HG03354 (cell line): ENCODE measurements around the gene CDK7.
"Not testable (repeated sequence)": the region's sequence is repeated elsewhere in the genome, so short reads cannot be mapped to it uniquely, and the experiment has no call there.

Source experiments
- ATAC-seq: cut with Tn5 transposase; IDR thresholded peaks from one replicate; pipeline ENCODE4 v1.9.1; 2021; ENCODE audit warnings: mild to moderate bottlenecking; ENCODE audit not compliant: unreplicated experiment, poor library complexity, severe bottlenecking

The CDK7 gene

GRCh38 chr5:69231851-69232250 is 2.8 kb upstream of the CDK7 start:
- no peak for ATAC-seq

DNA sequence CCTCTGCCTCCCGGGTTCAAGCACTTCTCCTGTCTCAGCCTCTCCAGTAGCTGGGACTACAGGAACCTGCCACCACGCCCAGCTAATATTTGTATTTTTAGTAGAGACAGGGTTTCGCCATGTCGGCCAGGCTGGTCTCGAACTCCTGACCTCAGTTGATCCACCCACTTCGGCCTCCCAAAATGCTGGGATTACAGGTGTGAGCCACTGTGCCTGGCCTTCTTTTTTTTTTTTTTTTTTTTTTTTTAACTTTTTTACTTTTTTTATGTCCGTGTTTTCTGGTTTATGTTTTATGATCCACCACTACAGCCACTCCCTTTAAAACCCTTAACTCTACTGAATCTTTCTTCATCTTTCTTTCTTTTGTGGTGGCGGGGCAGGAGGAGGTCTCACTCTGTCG is 2.0 kb downstream of the CDK7 start:
- not testable (repeated sequence) for ATAC-seq

- ATAC-seq = no peak
Measured at GRCh38 chr5:69237877-69238276, 3.2 kb downstream of the CDK7 start.

GRCh38 chr5:69238760-69239251 is 4.1 kb downstream of the CDK7 start:
- ATAC-seq = no peak

- ATAC-seq = no peak
Measured at GRCh38 chr5:69242215-69242927, 7.7 kb downstream of the CDK7 start.

- no peak for ATAC-seq
Measured at GRCh38 chr5:69245031-69245430, 10.3 kb downstream of the CDK7 start.

DNA sequence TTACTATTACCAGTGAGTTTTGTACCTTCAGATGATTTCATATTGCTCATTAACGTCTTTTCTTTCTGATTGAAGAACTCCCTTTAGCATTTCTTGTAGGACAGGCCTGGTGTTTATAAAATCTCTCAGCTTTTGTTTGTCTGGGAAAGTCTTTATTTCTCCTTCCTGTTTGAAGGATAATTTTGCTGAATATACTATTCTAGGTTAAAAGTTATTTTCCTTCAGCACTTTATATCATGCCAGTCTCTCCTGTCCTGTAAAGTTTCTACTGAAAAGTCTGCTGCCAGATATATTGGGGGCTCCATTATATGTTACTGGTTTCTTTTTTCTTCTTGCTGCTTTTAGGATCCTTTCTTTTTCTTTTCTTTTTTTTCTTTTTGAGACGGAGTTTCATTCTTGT is 13.3 kb downstream of the CDK7 start:
- no peak for ATAC-seq

GRCh38 chr5:69250593-69250992 is 15.9 kb downstream of the CDK7 start:
- ATAC-seq = no peak

- no peak for ATAC-seq
Measured at GRCh38 chr5:69252437-69252836, 17.8 kb downstream of the CDK7 start.

DNA sequence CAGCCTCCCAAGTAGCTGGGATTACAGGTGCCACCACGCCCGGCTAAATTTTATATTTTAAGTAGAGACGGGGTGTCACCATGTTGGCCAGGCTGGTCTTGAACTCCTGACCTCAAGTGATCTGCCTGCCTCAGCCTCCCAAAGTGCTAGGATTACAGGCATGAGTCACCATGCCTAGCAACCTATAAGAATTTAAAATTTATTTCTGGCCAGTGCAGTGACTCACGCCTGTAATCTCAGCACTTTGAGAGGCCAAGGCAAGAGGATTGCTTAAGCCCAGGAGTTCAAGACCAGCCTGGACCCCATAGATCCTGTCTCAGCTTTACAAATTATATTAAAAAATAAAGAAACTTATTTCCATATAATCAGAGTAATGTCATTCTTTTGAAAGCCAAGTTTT is 21.3 kb downstream of the CDK7 start:
- not testable (repeated sequence) for ATAC-seq

DNA sequence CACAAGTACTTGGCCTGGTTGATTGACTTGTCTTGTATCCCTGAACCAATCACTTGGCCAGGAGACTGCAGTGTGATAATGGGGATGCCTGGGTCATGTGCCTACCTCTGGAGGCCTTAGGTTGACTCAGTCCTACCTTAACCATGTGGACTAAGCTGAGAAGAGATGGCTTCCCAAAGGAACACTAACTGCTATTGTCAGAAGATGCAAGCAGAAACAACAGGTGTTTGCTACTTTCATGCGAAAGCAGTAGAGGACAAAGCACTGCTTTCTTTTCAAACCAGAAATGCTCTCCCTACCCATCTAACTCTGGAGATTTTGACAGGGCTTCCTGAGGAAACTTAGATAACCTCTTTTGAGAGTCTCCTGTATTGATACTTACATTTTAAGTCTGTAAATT is 22.9 kb downstream of the CDK7 start:
- no peak for ATAC-seq

GRCh38 chr5:69261034-69261433 is 26.3 kb downstream of the CDK7 start:
- no peak for ATAC-seq

GRCh38 chr5:69265931-69266330 is 31.2 kb downstream of the CDK7 start:
- ATAC-seq = no peak

DNA sequence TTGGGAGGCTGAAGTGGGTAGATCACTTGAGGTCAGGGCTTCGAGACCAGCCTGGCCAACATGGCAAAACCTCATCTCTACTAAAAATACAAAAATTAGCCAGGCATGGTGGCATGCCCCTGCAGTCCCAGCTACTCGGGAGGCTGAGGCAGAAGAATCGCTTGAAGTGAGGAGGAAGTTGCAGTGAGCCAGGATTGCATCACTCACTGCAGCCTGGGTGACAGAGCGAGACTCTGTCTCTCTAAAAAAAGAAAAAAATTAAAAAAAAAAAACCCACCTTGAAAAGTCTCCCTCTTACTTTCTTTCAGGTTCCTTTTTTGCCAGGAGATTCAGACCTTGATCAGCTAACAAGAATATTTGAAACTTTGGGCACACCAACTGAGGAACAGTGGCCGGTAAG is 34.2 kb downstream of the CDK7 start:
- no peak for ATAC-seq

DNA sequence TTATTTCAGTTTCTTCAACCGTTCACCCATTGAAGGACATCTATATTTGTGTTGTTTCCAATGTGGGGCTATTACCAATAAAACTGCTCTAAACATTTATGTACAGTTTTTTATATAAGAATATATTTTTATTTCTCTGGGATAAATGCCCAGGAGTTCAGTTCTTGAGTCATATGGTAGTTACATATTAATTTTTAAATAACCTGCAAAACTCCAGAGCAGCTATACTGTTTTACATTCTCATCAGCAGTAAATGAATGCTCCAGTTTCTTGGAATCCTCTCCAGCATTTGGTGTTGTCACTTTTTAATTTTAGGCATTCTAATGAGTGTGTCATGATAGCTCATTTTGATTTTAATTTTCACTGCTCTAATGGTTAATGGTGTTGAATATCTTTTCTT is 36.2 kb downstream of the CDK7 start:
- ATAC-seq = no peak

- ATAC-seq = no peak
Measured at GRCh38 chr5:69271376-69271775, 36.7 kb downstream of the CDK7 start.

GRCh38 chr5:69275563-69275962 is 40.9 kb downstream of the CDK7 start:
- no peak for ATAC-seq

- ATAC-seq = no peak
Measured at GRCh38 chr5:69276422-69277174, 41.9 kb downstream of the CDK7 start.

DNA sequence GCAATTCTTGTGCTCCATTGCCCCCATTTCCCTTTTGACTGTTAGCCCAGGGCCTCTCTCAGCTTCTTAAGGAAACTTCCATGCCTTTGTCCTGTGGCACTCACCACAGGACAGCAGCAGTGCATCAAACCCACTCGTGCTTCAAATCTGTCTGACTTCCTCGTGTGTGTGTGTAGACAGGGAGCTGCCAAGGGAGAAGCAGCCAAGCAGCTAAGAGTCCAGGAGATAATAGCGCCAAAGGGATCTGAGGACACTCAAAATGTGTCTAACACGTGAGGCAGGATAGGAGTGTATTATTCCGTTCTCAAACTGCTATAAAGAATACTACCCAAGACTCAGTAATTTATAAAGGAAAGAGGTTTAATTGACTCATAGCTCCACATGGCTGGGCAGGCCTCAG is 44.8 kb downstream of the CDK7 start:
- no peak for ATAC-seq

DNA sequence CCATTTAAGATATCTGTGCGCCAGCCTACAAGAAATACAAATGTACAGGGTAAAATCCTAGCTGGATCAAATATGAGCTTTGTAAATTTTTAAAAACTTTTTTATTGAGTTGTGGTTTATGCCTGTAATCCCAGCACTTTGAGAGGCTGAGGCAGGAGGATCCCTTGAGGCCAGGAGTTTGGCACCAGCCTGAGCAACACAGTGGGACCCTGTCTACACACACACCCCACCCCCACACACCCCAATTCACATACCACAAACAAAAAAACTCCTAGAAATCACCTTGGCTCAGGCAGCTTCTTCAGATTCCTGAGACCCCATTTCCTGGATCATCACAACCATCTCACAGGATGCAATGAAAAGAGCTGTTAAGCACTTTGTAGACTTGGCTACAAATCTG is 46.4 kb downstream of the CDK7 start:
- ATAC-seq = no peak

DNA sequence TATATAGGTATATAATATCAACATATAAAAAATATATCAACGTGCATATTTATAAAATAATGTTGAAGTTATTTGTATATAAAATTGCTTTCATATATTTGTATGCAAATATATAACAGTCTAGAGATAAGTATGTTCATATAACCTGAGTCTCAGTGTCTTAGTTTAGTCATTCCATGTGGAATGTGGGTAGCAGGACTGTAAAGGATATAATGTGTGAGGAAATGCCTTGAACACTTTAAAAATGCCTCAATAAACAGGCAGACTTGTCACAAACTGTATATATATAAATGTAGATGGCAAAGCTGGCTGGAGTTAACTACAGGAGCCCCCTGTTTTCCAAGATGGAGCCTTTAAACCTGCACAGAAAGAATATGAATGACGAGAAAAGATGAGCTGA is 49.5 kb downstream of the CDK7 start:
- ATAC-seq = no peak
